ENCODE results near the gene PHKA1.

- no peak for TF ChIP-seq EZH2phosphoT487 (IDR thresholded peaks at IDR 0.05; ENCODE audit: low read length)
- peak; percentile 20; the same call in 1 of the 2 replicates for TF ChIP-seq CTCF (IDR thresholded peaks at IDR 0.05; ENCODE audit: low read length)
- TF ChIP-seq EZH2 (optimal IDR thresholded peaks at IDR 0.05; ENCODE audit: low read depth, low read length), result no peak
Measured at GRCh38 chrX:72554448-72555140, 159.5 kb downstream of the PHKA1 start.
